Measurements from ENCODE around the gene MBD5. TPM values are rescaled to one million over a fixed set of nuclear protein-coding genes. Genes with fewer than 3 reads are reported as not detected.

Gene MBD5
- total RNA-seq, 1 donor from 2014 or later: 15.0 TPM

GRCh38 chr2:148512501-148512900, 491.6 kb downstream of the MBD5 start:
- DNase-seq (ENCODE audit: low read depth): no peak
- H3K4me3 ChIP-seq (ENCODE audit: low read depth, low read length): no peak overlapping the region
- no peak for TF ChIP-seq CTCF (conservative IDR thresholded peaks at IDR 0.05; ENCODE audit: low read depth, low read length)

- no peak for TF ChIP-seq CTCF (conservative IDR thresholded peaks at IDR 0.05; ENCODE audit: low read depth, low read length)
- no peak for DNase-seq (ENCODE audit: low read depth)
- no peak overlapping the region for H3K4me3 ChIP-seq (ENCODE audit: low read depth, low read length)
Measured at GRCh38 chr2:148513427-148513826, 492.5 kb downstream of the MBD5 start.

GRCh38 chr2:148515120-148515519, 494.2 kb downstream of the MBD5 start:
- TF ChIP-seq CTCF (conservative IDR thresholded peaks at IDR 0.05; ENCODE audit: low read depth, low read length): no peak

GRCh38 chr2:148515976-148516375, 495.1 kb downstream of the MBD5 start:
- no peak overlapping the region for H3K4me3 ChIP-seq (ENCODE audit: low read depth, low read length)
- TF ChIP-seq CTCF (conservative IDR thresholded peaks at IDR 0.05; ENCODE audit: low read depth, low read length): no peak
- no peak for DNase-seq (ENCODE audit: low read depth)

More at GRCh38 chr2:148515120-148515519, 494.2 kb downstream of the MBD5 start:
- no peak overlapping the region for H3K4me3 ChIP-seq (ENCODE audit: low read depth, low read length)
- no peak for DNase-seq (ENCODE audit: low read depth)

GRCh38 chr2:148517296-148517695, 496.4 kb downstream of the MBD5 start:
- H3K4me3 ChIP-seq (ENCODE audit: low read depth, low read length): no peak overlapping the region
- TF ChIP-seq CTCF (conservative IDR thresholded peaks at IDR 0.05; ENCODE audit: low read depth, low read length): no peak
- no peak for DNase-seq (ENCODE audit: low read depth)

- H3K4me3 ChIP-seq (ENCODE audit: low read depth, low read length): no peak overlapping the region
- TF ChIP-seq CTCF (conservative IDR thresholded peaks at IDR 0.05; ENCODE audit: low read depth, low read length): no peak
- DNase-seq (ENCODE audit: low read depth): no peak
Measured at GRCh38 chr2:148517822-148518221, 496.9 kb downstream of the MBD5 start.

GRCh38 chr2:148519013-148519412, 498.1 kb downstream of the MBD5 start:
- TF ChIP-seq CTCF (conservative IDR thresholded peaks at IDR 0.05; ENCODE audit: low read depth, low read length): no peak
- DNase-seq (ENCODE audit: low read depth): no peak
- H3K4me3 ChIP-seq (ENCODE audit: low read depth, low read length): no peak overlapping the region
